GM19463 (cell line): ENCODE data around the gene FCHSD2.
A peak's percentile ranks its signal among the peaks of the same experiment; 100 is the strongest.
"Not testable (repeated sequence)": the region's sequence is repeated elsewhere in the genome, so short reads cannot be mapped to it uniquely, and the experiment has no call there.

Experiments
- ATAC-seq: cut with Tn5 transposase; IDR thresholded peaks from one replicate; pipeline ENCODE4 v1.9.1; 2021; ENCODE audit warnings: mild to moderate bottlenecking, moderate library complexity; ENCODE audit not compliant: unreplicated experiment

FCHSD2 gene

GRCh38 chr11:73152086-73152853, 10.2 kb upstream of the FCHSD2 start:
- no peak for ATAC-seq

GRCh38 chr11:73151416-73151815, 9.3 kb upstream of the FCHSD2 start:
- ATAC-seq, result no peak

GRCh38 chr11:73149105-73149504, 7.0 kb upstream of the FCHSD2 start:
- no peak for ATAC-seq

- ATAC-seq, result no peak
These were observed 5.9 kb upstream of the FCHSD2 start for GRCh38 chr11:73147771-73148681.

GRCh38 chr11:73145986-73146575, 4.0 kb upstream of the FCHSD2 start:
- ATAC-seq, result no peak

- no peak for ATAC-seq
These were observed 1.2 kb upstream of the FCHSD2 start for GRCh38 chr11:73143126-73143838.

GRCh38 chr11:73141309-73142127, 600 bp downstream of the FCHSD2 start:
- ATAC-seq, result peak; percentile 32

- ATAC-seq, result no peak
These were observed 1.1 kb downstream of the FCHSD2 start for GRCh38 chr11:73141031-73141308.

- ATAC-seq, result no peak
These were observed 1.7 kb downstream of the FCHSD2 start for GRCh38 chr11:73140213-73141030.

GRCh38 chr11:73139476-73140198, 2.5 kb downstream of the FCHSD2 start:
- no peak for ATAC-seq

- no peak for ATAC-seq
These were observed 4.2 kb downstream of the FCHSD2 start for GRCh38 chr11:73137944-73138274.

GRCh38 chr11:73137262-73137943, 4.7 kb downstream of the FCHSD2 start:
- ATAC-seq, result no peak

- not testable (repeated sequence) for ATAC-seq
These were observed 5.4 kb downstream of the FCHSD2 start for GRCh38 chr11:73136722-73137121.

GRCh38 chr11:73135346-73136284, 6.5 kb downstream of the FCHSD2 start:
- no peak for ATAC-seq

GRCh38 chr11:73132349-73132748, 9.8 kb downstream of the FCHSD2 start:
- ATAC-seq, result not testable (repeated sequence)

GRCh38 chr11:73130181-73130580, 11.9 kb downstream of the FCHSD2 start:
- no peak for ATAC-seq

- no peak for ATAC-seq
These were observed 12.9 kb downstream of the FCHSD2 start for GRCh38 chr11:73129198-73129597.
